PC-9 (cell line): ENCODE measurements around the gene ADAMTSL3. TPM values are rescaled to one million over a fixed set of nuclear protein-coding genes. Genes with fewer than 3 reads are reported as not detected.

Source experiments
- BruUV-seq: library from RNA; stranded (reverse); fragments of 400-500 nt; replicated peaks from 2 replicates; lab custom pipeline; 2021; lab: Mats Ljungman, UMichigan
- CTCF ChIA-PET: fragments of 300-600 bp; sonication (Branson Sonifier 250); formaldehyde crosslinking; loops from one replicate; lab custom pipeline; 2022; ENCODE audit warnings: antibody characterized with exemption; lab: Charles Lee
- POLR2A ChIA-PET: fragments of 300-600 bp; sonication (Branson Sonifier 250); formaldehyde crosslinking; loops from one replicate; lab custom pipeline; 2022; ENCODE audit warnings: antibody characterized with exemption; ENCODE audit not compliant: unreplicated experiment; lab: Charles Lee
- DNase-seq, 2 experiments: peaks; one replicate each; pipeline versions ENCODE4 v3.0.0 to v3.0.0-alpha.2; 2015 to 2022; ENCODE audit warnings: mixed read lengths in 1 of 2
- H2AFZ ChIP-seq: fragments of 200-600 bp; sonication (generic); 2 replicates; pipeline ENCODE4 v1.8.1; 2017; ENCODE audit warnings: antibody characterized with exemption
- H3F3A ChIP-seq: fragments of 200-600 bp; sonication (generic); 2 replicates; pipeline ENCODE4 v1.8.1; 2017; ENCODE audit warnings: antibody characterized with exemption, mild to moderate bottlenecking, low read depth; ENCODE audit not compliant: insufficient read depth
- H3K27ac ChIP-seq: fragments of 200-600 bp; sonication (generic); 2 replicates; pipeline ENCODE4 v1.6.1; 2016; ENCODE audit warnings: mixed run types
- H3K27me3 ChIP-seq: fragments of 200-600 bp; sonication (generic); 2 replicates; pipeline ENCODE4 v1.6.1; 2016; ENCODE audit warnings: low read depth, mixed run types; ENCODE audit not compliant: insufficient read depth
- H3K36me3 ChIP-seq: fragments of 200-600 bp; sonication (generic); 2 replicates; pipeline ENCODE4 v1.6.1; 2016; ENCODE audit warnings: low read depth, mixed run types
- H3K4me1 ChIP-seq: fragments of 200-600 bp; sonication (generic); replicated peaks from 2 replicates; pipeline ENCODE4 v1.6.1; 2016; ENCODE audit warnings: mixed run types; ENCODE audit not compliant: insufficient read depth
- H3K4me2 ChIP-seq: fragments of 200-600 bp; sonication (generic); 2 replicates; pipeline ENCODE4 v1.6.1; 2017; ENCODE audit warnings: mixed run types
- H3K4me3 ChIP-seq: fragments of 200-600 bp; sonication (generic); 2 replicates; pipeline ENCODE4 v1.6.1; 2016; ENCODE audit warnings: mixed run types
- H3K79me2 ChIP-seq: fragments of 200-600 bp; sonication (generic); 2 replicates; pipeline ENCODE4 v1.6.1; 2017; ENCODE audit warnings: low read depth, mixed run types
- H3K9me2 ChIP-seq: fragments of 200-600 bp; sonication (generic); 2 replicates; pipeline ENCODE4 v1.8.1; 2017; ENCODE audit warnings: mild to moderate bottlenecking; ENCODE audit not compliant: insufficient read depth
- H3K9me3 ChIP-seq: fragments of 200-600 bp; sonication (generic); 2 replicates; pipeline ENCODE4 v1.8.1; 2016; ENCODE audit warnings: low read depth; ENCODE audit not compliant: insufficient read depth
- H4K20me1 ChIP-seq: fragments of 200-600 bp; sonication (generic); 2 replicates; pipeline ENCODE4 v1.8.1; 2017; ENCODE audit not compliant: insufficient read depth
- CTCF ChIP-seq: fragments of 200-600 bp; sonication (generic); conservative IDR thresholded peaks from 2 replicates; pipeline ENCODE4 v1.6.1; 2017; ENCODE audit warnings: mixed run types, antibody characterized with exemption, mild to moderate bottlenecking, moderate library complexity
- EZH2 ChIP-seq: fragments of 200-600 bp; sonication (generic); IDR thresholded peaks from 2 replicates; pipeline ENCODE4 v1.8.0; 2017; ENCODE audit warnings: antibody characterized with exemption, low read depth
- intact Hi-C: fragments of 100-400 bp; cut with micrococcal nuclease; formaldehyde crosslinking; loops from one replicate; pipeline ENCODE4 v1.10.0; 2022; ENCODE audit not compliant: unreplicated experiment
- total RNA-seq: library from RNA; stranded (reverse); gene quantifications from 2 replicates; pipeline ENCODE4 v1.2.3, GENCODE V29; 2021

Gene ADAMTSL3
- total RNA-seq, 1 experiment from 2014 or later: 5.0 TPM

GRCh38 chr15:83659417-83659812, 5.5 kb downstream of the ADAMTSL3 start:
- TF ChIP-seq CTCF: no peak
- no peak for TF ChIP-seq EZH2
- no peaks in the 10 kb centered on the region for H3K4me1 ChIP-seq
- no peaks in the 10 kb centered on the region for H3K9me3 ChIP-seq
- H3K4me2 ChIP-seq: no peak overlapping the region
- H4K20me1 ChIP-seq: no peaks in the 10 kb centered on the region
- no peaks in the 10 kb centered on the region for H3F3A ChIP-seq
- H3K79me2 ChIP-seq: no peaks in the 10 kb centered on the region
- H3K36me3 ChIP-seq: no peaks in the 10 kb centered on the region
- no peak overlapping the region for H2AFZ ChIP-seq
- DNase-seq: no peak
- no peaks in the 10 kb centered on the region for H3K27me3 ChIP-seq
- no peaks in the 10 kb centered on the region for H3K9me2 ChIP-seq
- ChIA-PET POLR2A (no interaction called here), CTCF (interaction anchor here (0.6 kb wide), 1 partner anchor 180 kb away, joined by 3 read pairs; no protein-coding TSS in a partner anchor)
- no TSS peak for BruUV-seq
- H3K4me3 ChIP-seq: no peak overlapping the region
- intact Hi-C loops: loop anchor here (10.0 kb wide), 1 partner anchor 85 kb away; no protein-coding TSS in a partner anchor
- no peak overlapping the region for H3K27ac ChIP-seq

- intact Hi-C loops: no loop called here
- Histone ChIP-seq H3K4me1 (no peaks in the 10 kb centered on the region), H3K79me2 (no peaks in the 10 kb centered on the region), H3K36me3 (no peaks in the 10 kb centered on the region), H3K9me2 (no peaks in the 10 kb centered on the region), H3K27me3 (no peaks in the 10 kb centered on the region), H2AFZ (no peak overlapping the region), H3K4me2 (no peak overlapping the region), H3K4me3 (no peak overlapping the region), H3K27ac (no peak overlapping the region), H4K20me1 (no peaks in the 10 kb centered on the region), H3F3A (no peaks in the 10 kb centered on the region), H3K9me3 (no peaks in the 10 kb centered on the region)
- BruUV-seq: no TSS peak
- DNase-seq: no peak
- TF ChIP-seq CTCF: no peak
- no peak for TF ChIP-seq EZH2
- ChIA-PET CTCF (no interaction called here), POLR2A (no interaction called here)
Observed at GRCh38 chr15:83665480-83665879, 11.6 kb downstream of the ADAMTSL3 start.

- H3K9me3 ChIP-seq: no peaks in the 10 kb centered on the region
- CTCF ChIA-PET: interaction anchor here (0.6 kb wide), 1 partner anchor 75 kb away, joined by 14 read pairs; no protein-coding TSS in a partner anchor
- no peak overlapping the region for H3K27ac ChIP-seq
- DNase-seq: no peak
- no peaks in the 10 kb centered on the region for H3K4me1 ChIP-seq
- TF ChIP-seq CTCF (no peak), EZH2 (no peak)
- POLR2A ChIA-PET: no interaction called here
- H2AFZ ChIP-seq: no peak overlapping the region
- no peak overlapping the region for H3K4me2 ChIP-seq
- no peaks in the 10 kb centered on the region for H4K20me1 ChIP-seq
- no peaks in the 10 kb centered on the region for H3K36me3 ChIP-seq
- H3K79me2 ChIP-seq: no peaks in the 10 kb centered on the region
- no peaks in the 10 kb centered on the region for H3F3A ChIP-seq
- H3K9me2 ChIP-seq: no peaks in the 10 kb centered on the region
- intact Hi-C loops: no loop called here
- no TSS peak for BruUV-seq
- H3K4me3 ChIP-seq: no peak overlapping the region
- no peaks in the 10 kb centered on the region for H3K27me3 ChIP-seq
Observed at GRCh38 chr15:83670672-83671229, 16.8 kb downstream of the ADAMTSL3 start.
